Activated B cell treated with CpG ODN at 0.5 μM for 24 hours (primary cell): ENCODE data around the gene AIMP1. TPM values are rescaled to one million over a fixed set of nuclear protein-coding genes. Genes with fewer than 3 reads are reported as not detected.

Experiments
- ATAC-seq: fragments of 200-7000 bp; cut with Tn5 transposase; one replicate; pipeline ENCODE4 v1.10.0; 2021; ENCODE audit warnings: low read depth, mild to moderate bottlenecking, moderate library complexity
- CTCF ChIA-PET: fragments of 350-600 bp; sonication (Branson Sonifier 250); formaldehyde crosslinking; loops from one replicate; lab custom pipeline; 2021; ENCODE audit warnings: antibody characterized with exemption; lab: Charles Lee
- POLR2A ChIA-PET: fragments of 350-600 bp; sonication (Branson Sonifier 250); formaldehyde crosslinking; loops from one replicate; lab custom pipeline; 2021; ENCODE audit warnings: antibody characterized with exemption; lab: Charles Lee
- DNase-seq: peaks from one replicate; pipeline ENCODE4 v3.0.0; 2022
- H3K27ac Mint-ChIP-seq: one replicate; pipeline ENCODE4 v1.8.0; 2020; ENCODE audit warnings: mixed read lengths
- H3K27me3 Mint-ChIP-seq: one replicate; pipeline ENCODE4 v1.8.0; 2021; ENCODE audit warnings: mixed read lengths
- H3K36me3 Mint-ChIP-seq: one replicate; pipeline ENCODE4 v1.8.0; 2021; ENCODE audit warnings: low read depth, mixed read lengths
- H3K4me1 Mint-ChIP-seq: one replicate; pipeline ENCODE4 v1.8.0; 2021; ENCODE audit warnings: mixed read lengths
- H3K4me3 Mint-ChIP-seq: one replicate; pipeline ENCODE4 v1.8.0; 2020; ENCODE audit warnings: mild to moderate bottlenecking, mixed read lengths
- H3K9me3 Mint-ChIP-seq: one replicate; pipeline ENCODE4 v1.8.0; 2020; ENCODE audit warnings: mixed read lengths
- intact Hi-C: fragments of 100-400 bp; cut with micrococcal nuclease; formaldehyde crosslinking; loops from one replicate; pipeline ENCODE4 v1.15.1; 2024
- total RNA-seq: library from RNA; stranded (reverse); gene quantifications from 2 replicates; pipeline ENCODE4 v1.2.3, GENCODE V29; 2022
- TF ChIP-seq, protein P1 (sequence below): fragments of 200-600 bp; IDR thresholded peaks from one replicate; pipeline ENCODE4 v1.8.0; 2022; ENCODE audit warnings: antibody characterized with exemption, mild to moderate bottlenecking

Gene AIMP1
- total RNA-seq, 1 donor from 2014 or later = 53.5 TPM

DNA sequence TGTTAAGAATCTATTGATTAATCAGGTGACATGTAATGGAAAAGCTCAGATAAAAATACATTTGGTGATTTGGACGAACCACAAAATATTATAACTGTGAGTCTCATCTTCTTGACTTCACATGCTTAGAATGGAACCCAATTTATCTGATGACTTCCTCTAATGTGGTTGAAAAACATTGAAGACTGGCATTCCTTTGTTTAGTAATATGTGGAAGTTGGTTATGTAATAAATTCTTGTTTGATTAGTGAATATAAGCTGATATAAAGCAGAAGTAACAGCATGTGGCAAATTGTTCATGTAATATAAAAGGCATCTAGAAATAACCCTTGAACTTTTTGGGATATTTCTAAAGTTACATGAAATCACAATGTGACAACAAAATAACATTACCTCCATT is 42.5 kb downstream of the AIMP1 start:
- DNase-seq = no peak
- intact Hi-C loops = no loop called here

DNA sequence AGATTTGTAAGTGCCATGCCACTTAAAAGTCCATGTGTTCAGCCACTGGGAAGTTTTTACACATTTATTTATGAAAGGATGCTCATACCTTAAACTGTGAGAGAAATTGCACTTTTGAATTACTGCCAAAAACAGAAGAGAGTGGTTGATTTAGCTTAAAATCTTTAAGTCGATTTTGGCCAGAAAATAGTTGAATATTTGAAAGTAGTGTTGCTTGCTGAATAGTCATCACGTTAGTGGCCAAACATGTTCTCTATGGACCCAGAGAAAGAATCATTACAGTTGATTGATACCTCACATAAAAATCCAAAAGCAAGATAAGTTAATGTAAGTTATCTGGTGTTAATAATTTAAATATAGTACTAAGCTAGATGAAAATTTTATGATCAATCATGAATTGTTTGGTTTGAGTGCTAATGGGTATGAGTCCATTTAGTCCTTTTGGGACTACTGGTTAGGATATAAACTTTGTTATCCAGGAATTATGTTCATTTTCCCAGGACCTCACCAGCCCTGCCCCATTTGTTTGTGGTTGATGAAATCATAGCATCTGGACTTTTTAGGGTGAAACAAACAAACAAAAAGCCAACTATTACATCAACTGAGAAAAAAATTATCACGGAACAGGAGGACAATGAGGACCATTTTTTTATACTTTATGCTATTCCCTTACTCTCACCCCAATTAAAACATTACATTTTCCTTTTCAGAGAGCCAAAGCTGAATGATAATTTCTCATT is 45.9 kb downstream of the AIMP1 start:
- CTCF ChIA-PET = no interaction called here
- ATAC-seq (no peak), DNase-seq (no peak)
- Mint-ChIP-seq H3K27me3 (peaks cover 6% of the 10 kb centered on the region), H3K27ac (no peak overlapping the region), H3K4me3 (no peak overlapping the region), H3K36me3 (no peaks in the 10 kb centered on the region), H3K4me1 (peaks cover 3% of the 10 kb centered on the region), H3K9me3 (no peaks in the 10 kb centered on the region)
- TF ChIP-seq, protein P1, sequence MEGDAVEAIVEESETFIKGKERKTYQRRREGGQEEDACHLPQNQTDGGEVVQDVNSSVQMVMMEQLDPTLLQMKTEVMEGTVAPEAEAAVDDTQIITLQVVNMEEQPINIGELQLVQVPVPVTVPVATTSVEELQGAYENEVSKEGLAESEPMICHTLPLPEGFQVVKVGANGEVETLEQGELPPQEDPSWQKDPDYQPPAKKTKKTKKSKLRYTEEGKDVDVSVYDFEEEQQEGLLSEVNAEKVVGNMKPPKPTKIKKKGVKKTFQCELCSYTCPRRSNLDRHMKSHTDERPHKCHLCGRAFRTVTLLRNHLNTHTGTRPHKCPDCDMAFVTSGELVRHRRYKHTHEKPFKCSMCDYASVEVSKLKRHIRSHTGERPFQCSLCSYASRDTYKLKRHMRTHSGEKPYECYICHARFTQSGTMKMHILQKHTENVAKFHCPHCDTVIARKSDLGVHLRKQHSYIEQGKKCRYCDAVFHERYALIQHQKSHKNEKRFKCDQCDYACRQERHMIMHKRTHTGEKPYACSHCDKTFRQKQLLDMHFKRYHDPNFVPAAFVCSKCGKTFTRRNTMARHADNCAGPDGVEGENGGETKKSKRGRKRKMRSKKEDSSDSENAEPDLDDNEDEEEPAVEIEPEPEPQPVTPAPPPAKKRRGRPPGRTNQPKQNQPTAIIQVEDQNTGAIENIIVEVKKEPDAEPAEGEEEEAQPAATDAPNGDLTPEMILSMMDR = no peak
- POLR2A ChIA-PET = no interaction called here
- intact Hi-C loops = no loop called here

More for the DNA sequence above, 42.5 kb downstream of the AIMP1 start:
- peaks cover under 1% of the 10 kb centered on the region for H3K27me3 Mint-ChIP-seq
- no peaks in the 10 kb centered on the region for H3K9me3 Mint-ChIP-seq
- H3K36me3 Mint-ChIP-seq = no peaks in the 10 kb centered on the region
- ATAC-seq = no peak
- H3K4me1 Mint-ChIP-seq = peaks cover 3% of the 10 kb centered on the region
- no peak overlapping the region for H3K4me3 Mint-ChIP-seq
- TF ChIP-seq, protein P1 = no peak
- ChIA-PET CTCF (no interaction called here), POLR2A (no interaction called here)
- no peak overlapping the region for H3K27ac Mint-ChIP-seq

DNA sequence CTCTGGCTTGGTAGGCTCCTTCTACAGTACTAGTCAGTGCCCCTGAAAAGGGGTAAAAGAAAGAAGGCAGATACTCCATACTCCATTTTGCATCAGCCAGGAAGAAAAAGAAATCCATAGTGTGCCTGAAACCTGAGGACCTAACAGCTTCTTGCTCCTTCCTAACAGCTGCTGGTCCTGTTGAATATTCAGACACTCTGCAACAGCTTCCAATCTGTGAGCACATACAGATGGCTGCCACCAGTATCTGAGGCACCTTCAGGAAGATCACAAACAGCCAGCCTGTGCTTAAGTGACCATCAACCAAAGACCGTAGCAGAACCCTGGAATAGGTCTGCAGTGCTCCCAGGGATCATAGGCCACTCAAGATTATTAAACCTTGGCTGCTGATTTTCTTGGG is 47.9 kb downstream of the AIMP1 start:
- DNase-seq (no peak), ATAC-seq (no peak)
- ChIA-PET POLR2A (no interaction called here), CTCF (no interaction called here)
- intact Hi-C loops = no loop called here
- peaks cover 6% of the 10 kb centered on the region for H3K27me3 Mint-ChIP-seq
- no peaks in the 10 kb centered on the region for H3K4me1 Mint-ChIP-seq
- TF ChIP-seq, protein P1 = no peak
- H3K4me3 Mint-ChIP-seq = no peak overlapping the region
- no peaks in the 10 kb centered on the region for H3K36me3 Mint-ChIP-seq
- no peak overlapping the region for H3K27ac Mint-ChIP-seq
- H3K9me3 Mint-ChIP-seq = no peaks in the 10 kb centered on the region

GRCh38 chr4:106365613-106366012 is 49.3 kb downstream of the AIMP1 start:
- H3K27me3 Mint-ChIP-seq = peaks cover 9% of the 10 kb centered on the region
- TF ChIP-seq, protein P1 = no peak
- POLR2A ChIA-PET = no interaction called here
- H3K4me3 Mint-ChIP-seq = no peak overlapping the region
- H3K4me1 Mint-ChIP-seq = no peaks in the 10 kb centered on the region
- intact Hi-C loops = loop anchor here (5.0 kb wide), 1 partner anchor 137 kb away; no protein-coding TSS in a partner anchor
- no peak for ATAC-seq
- no peak overlapping the region for H3K27ac Mint-ChIP-seq
- H3K9me3 Mint-ChIP-seq = no peaks in the 10 kb centered on the region
- DNase-seq = no peak
- CTCF ChIA-PET = no interaction called here
- no peaks in the 10 kb centered on the region for H3K36me3 Mint-ChIP-seq

- DNase-seq = no peak
- CTCF ChIA-PET = no interaction called here
- Mint-ChIP-seq H3K27ac (no peak overlapping the region), H3K36me3 (no peaks in the 10 kb centered on the region), H3K27me3 (peaks cover 9% of the 10 kb centered on the region), H3K9me3 (no peaks in the 10 kb centered on the region), H3K4me1 (no peaks in the 10 kb centered on the region), H3K4me3 (no peak overlapping the region)
- POLR2A ChIA-PET = no interaction called here
- no peak for ATAC-seq
- intact Hi-C loops = loop anchor here (5.0 kb wide), 1 partner anchor 136 kb away; no protein-coding TSS in a partner anchor
- TF ChIP-seq, protein P1 = no peak
These were observed 49.7 kb downstream of the AIMP1 start for GRCh38 chr4:106366026-106366425.
